T-cell (primary cell): ENCODE results near the gene ITIH1. TPM values are rescaled to one million over a fixed set of nuclear protein-coding genes. Genes with fewer than 3 reads are reported as not detected.

Experiments used
- ATAC-seq, 4 experiments: fragments of 200-7000 bp in 3 of 4; fragments of 150-1000 bp in 1 of 4; cut with Tn5 transposase; replicated peaks in 1 of 4; 1 replicate in 3 of 4; 2 replicates in 1 of 4; pipeline ENCODE4 v1.10.0; 2021; ENCODE audit warnings: moderate library complexity in 3 of 4, mild to moderate bottlenecking in 2 of 4, moderate number of reproducible peaks in 1 of 4
- CTCF ChIA-PET, 2 donors: fragments of 300-600 bp; sonication (Branson Sonifier 250); formaldehyde crosslinking; loops; one replicate each; lab custom pipeline; 2022; ENCODE audit warnings: antibody characterized with exemption in 2 of 2; lab: Charles Lee
- POLR2A ChIA-PET, 2 donors: fragments of 300-600 bp; sonication (Branson Sonifier 250); formaldehyde crosslinking; loops; one replicate each; lab custom pipeline; 2022; ENCODE audit warnings: antibody characterized with exemption in 2 of 2; lab: Charles Lee
- DNase-seq, 35 experiments: peaks; one replicate each; pipeline versions ENCODE4 v3.0.0 to v3.0.0-alpha.2; 2013 to 2023
- H3K27ac ChIP-seq: one replicate; pipeline ENCODE4 v1.5.1; 2013; ENCODE audit warnings: low read length
- H3K27me3 ChIP-seq, 2 experiments: replicated peaks in 1 of 2; 1 replicate in 1 of 2; 2 replicates in 1 of 2; pipeline versions ENCODE4 v1.6.1 to v1.7.0; 2013; ENCODE audit warnings: low read length in 1 of 2, mixed read lengths in 1 of 2; ENCODE audit not compliant: control insufficient read depth in 2 of 2, insufficient read depth in 2 of 2; ENCODE audit errors: extremely low read depth in 1 of 2
- H3K36me3 ChIP-seq, 2 donors: 1 replicate in 1 of 2; 2 replicates in 1 of 2; pipeline versions ENCODE4 v1.6.1 to v1.7.0; 2013; ENCODE audit warnings: low read length in 1 of 2; ENCODE audit not compliant: control insufficient read depth in 2 of 2, insufficient read depth in 1 of 2; ENCODE audit errors: extremely low read depth in 1 of 2
- H3K4me1 ChIP-seq, 2 experiments: 1 replicate in 1 of 2; 2 replicates in 1 of 2; pipeline versions ENCODE4 v1.6.1 to v1.7.0; 2013; ENCODE audit warnings: low read length in 2 of 2, mixed read lengths in 1 of 2; ENCODE audit not compliant: insufficient read depth in 2 of 2, control insufficient read depth in 1 of 2; ENCODE audit errors: extremely low read depth in 1 of 2
- H3K4me3 ChIP-seq, 2 donors: 1 replicate in 1 of 2; 2 replicates in 1 of 2; pipeline versions ENCODE4 v1.5.1 to v1.7.0; 2013; ENCODE audit warnings: mild to moderate bottlenecking in 2 of 2, low read length in 1 of 2, moderate library complexity in 1 of 2; ENCODE audit not compliant: control insufficient read depth in 1 of 2; ENCODE audit errors: extremely low read depth in 1 of 2
- H3K9me3 ChIP-seq: 2 replicates; pipeline ENCODE4 v1.7.0; 2013
- H3K27ac Mint-ChIP-seq, 2 donors: one replicate each; pipeline ENCODE4 v1.8.0; 2020 to 2021; ENCODE audit warnings: mild to moderate bottlenecking in 2 of 2, mixed read lengths in 2 of 2
- H3K27me3 Mint-ChIP-seq, 2 donors: one replicate each; pipeline ENCODE4 v1.8.0; 2021 to 2022; ENCODE audit warnings: mixed read lengths in 2 of 2
- H3K36me3 Mint-ChIP-seq: one replicate; pipeline ENCODE4 v1.8.0; 2021; ENCODE audit warnings: mixed read lengths
- H3K4me1 Mint-ChIP-seq, 3 donors: one replicate each; pipeline ENCODE4 v1.8.0; 2020 to 2022; ENCODE audit warnings: mixed read lengths in 3 of 3, mild to moderate bottlenecking in 1 of 3
- H3K4me3 Mint-ChIP-seq, 3 donors: one replicate each; pipeline ENCODE4 v1.8.0; 2020 to 2022; ENCODE audit warnings: mild to moderate bottlenecking in 3 of 3, mixed read lengths in 3 of 3, moderate library complexity in 3 of 3
- H3K9me3 Mint-ChIP-seq, 3 donors: one replicate each; pipeline ENCODE4 v1.8.0; 2020 to 2022; ENCODE audit warnings: mixed read lengths in 3 of 3
- WGBS: methylation state at CpG from one replicate; pipeline ENCODE4 v1.1.5; 2013; ENCODE audit warnings: missing lambda C conversion rate; ENCODE audit not compliant: insufficient coverage; 5-methylcytosine and 5-hydroxymethylcytosine counted together
- total RNA-seq, 35 experiments: library from RNA in 6 of 35; stranded (reverse) in 6 of 35; fragments of 120-200 nt in 1 of 35; gene quantifications; one replicate each; pipeline versions ENCODE4 v1.2.1 to v1.2.4 and lab custom pipeline; 2013 to 2026

The ITIH1 gene
- total RNA-seq, 5 donors from 2014 or later (not counting 1 experiment from before 2014, with no cell fraction given), result 0.49 to 0.85 TPM; not detected in 3

GRCh38 chr3:52827866-52828376 lies 50.5 kb downstream of the ITIH1 start:
- ChIA-PET CTCF (no interaction called here), POLR2A (no interaction called here)
- 89% methylated on average over 5 of the region's 10 CpGs for WGBS
- DNase-seq, result no peak
- H3K27ac Mint-ChIP-seq, result no peak overlapping the region
- no peak for ATAC-seq
- H3K27me3 Mint-ChIP-seq, result no peaks in the 10 kb centered on the region
- Histone ChIP-seq H3K9me3 (no peaks in the 10 kb centered on the region), H3K27ac (no peak overlapping the region), H3K4me1 (no peaks in the 10 kb centered on the region), H3K27me3 (no peaks in the 10 kb centered on the region), H3K4me3 (no peak overlapping the region), H3K36me3 (peaks cover 0 to 7% of the 10 kb centered on the region in 2 donors)
- no peaks in the 10 kb centered on the region for H3K9me3 Mint-ChIP-seq
- peaks cover 10% of the 10 kb centered on the region for H3K36me3 Mint-ChIP-seq
- no peaks in the 10 kb centered on the region for H3K4me1 Mint-ChIP-seq
- H3K4me3 Mint-ChIP-seq, result no peak overlapping the region

GRCh38 chr3:52829482-52829881 lies 52.1 kb downstream of the ITIH1 start:
- Histone ChIP-seq H3K9me3 (no peaks in the 10 kb centered on the region), H3K36me3 (peaks cover 1 to 4% of the 10 kb centered on the region in 2 donors), H3K27me3 (no peaks in the 10 kb centered on the region), H3K4me1 (no peaks in the 10 kb centered on the region), H3K4me3 (no peak overlapping the region), H3K27ac (no peak overlapping the region)
- H3K4me1 Mint-ChIP-seq, result no peaks in the 10 kb centered on the region
- POLR2A ChIA-PET, result no interaction called here
- peak in 1 of 4 experiments; percentile 19 for ATAC-seq
- CTCF ChIA-PET, result no interaction called here
- no peak overlapping the region for H3K27ac Mint-ChIP-seq
- H3K4me3 Mint-ChIP-seq, result no peak overlapping the region
- no peaks in the 10 kb centered on the region for H3K27me3 Mint-ChIP-seq
- H3K36me3 Mint-ChIP-seq, result peaks cover 8% of the 10 kb centered on the region
- DNase-seq, result no peak
- no CpG with 5 or more reads among the region's 3 CpGs for WGBS
- H3K9me3 Mint-ChIP-seq, result no peaks in the 10 kb centered on the region

GRCh38 chr3:52829906-52830463 lies 52.6 kb downstream of the ITIH1 start:
- H3K4me3 Mint-ChIP-seq, result no peak overlapping the region
- WGBS, result 92% methylated on average over 7 of the region's 10 CpGs
- CTCF ChIA-PET, result no interaction called here

GRCh38 chr3:52830535-52831258 lies 53.3 kb downstream of the ITIH1 start, which contains the start of gene ITIH4:
TSS of gene ITIH4 (minus strand) at chr3:52830672. CDS start at chr3:52830642, 30 bp downstream.
- Mint-ChIP-seq H3K36me3 (peaks cover 8% of the 10 kb centered on the region), H3K4me1 (no peaks in the 10 kb centered on the region), H3K9me3 (no peaks in the 10 kb centered on the region), H3K4me3 (no peak within 1 kb of the TSS), H3K27me3 (no peaks in the 10 kb centered on the region), H3K27ac (peak within 1 kb of the TSS in 1 of 2 donors; percentile 39)
- Histone ChIP-seq H3K27ac (no peak within 1 kb of the TSS), H3K4me1 (no peaks in the 10 kb centered on the region), H3K9me3 (no peaks in the 10 kb centered on the region), H3K4me3 (no peak within 1 kb of the TSS), H3K36me3 (peaks cover 7 to 11% of the 10 kb centered on the region in 2 donors), H3K27me3 (no peaks in the 10 kb centered on the region)
- CTCF ChIA-PET, result no interaction called here
- ATAC-seq (no peak), DNase-seq (no peak)
- 96% methylated on average over 8 of the region's 16 CpGs for WGBS
- POLR2A ChIA-PET, result no interaction called here

More at GRCh38 chr3:52829906-52830463, 52.6 kb downstream of the ITIH1 start:
- no peaks in the 10 kb centered on the region for H3K27me3 Mint-ChIP-seq
- no peak for DNase-seq
- H3K9me3 ChIP-seq, result no peaks in the 10 kb centered on the region
- ATAC-seq, result no peak
- no peaks in the 10 kb centered on the region for H3K9me3 Mint-ChIP-seq
- no peak overlapping the region for H3K4me3 ChIP-seq
- no peak overlapping the region for H3K27ac Mint-ChIP-seq
- no peak overlapping the region for H3K27ac ChIP-seq
- H3K4me1 ChIP-seq, result no peaks in the 10 kb centered on the region
- peaks cover 6 to 9% of the 10 kb centered on the region in 2 donors for H3K36me3 ChIP-seq
- no peaks in the 10 kb centered on the region for H3K4me1 Mint-ChIP-seq
- no peaks in the 10 kb centered on the region for H3K27me3 ChIP-seq
- peaks cover 6% of the 10 kb centered on the region for H3K36me3 Mint-ChIP-seq
- POLR2A ChIA-PET, result no interaction called here

GRCh38 chr3:52831500-52832301 lies 54.3 kb downstream of the ITIH1 start:
- H3K27me3 Mint-ChIP-seq, result no peaks in the 10 kb centered on the region
- H3K4me1 Mint-ChIP-seq, result peaks cover 0 to 4% (median 0%) of the 10 kb centered on the region in 3 donors
- no peak overlapping the region for H3K4me3 Mint-ChIP-seq
- 79% methylated on average over 21 of the region's 21 CpGs for WGBS
- CTCF ChIA-PET, result no interaction called here
- DNase-seq (no peak), ATAC-seq (no peak)
- Histone ChIP-seq H3K4me1 (no peaks in the 10 kb centered on the region), H3K27me3 (no peaks in the 10 kb centered on the region), H3K4me3 (no peak overlapping the region), H3K9me3 (no peaks in the 10 kb centered on the region), H3K27ac (no peak overlapping the region), H3K36me3 (peaks cover 7 to 16% of the 10 kb centered on the region in 2 donors)
- H3K9me3 Mint-ChIP-seq, result no peaks in the 10 kb centered on the region
- POLR2A ChIA-PET, result no interaction called here
- peaks cover 13% of the 10 kb centered on the region for H3K36me3 Mint-ChIP-seq
- H3K27ac Mint-ChIP-seq, result no peak overlapping the region

GRCh38 chr3:52833202-52833601 lies 55.8 kb downstream of the ITIH1 start:
- Histone ChIP-seq H3K9me3 (no peaks in the 10 kb centered on the region), H3K36me3 (peaks cover 7 to 16% of the 10 kb centered on the region in 2 donors), H3K27me3 (no peaks in the 10 kb centered on the region), H3K27ac (no peak overlapping the region), H3K4me3 (no peak overlapping the region), H3K4me1 (peaks cover under 1 to 11% of the 10 kb centered on the region in 2 experiments)
- H3K9me3 Mint-ChIP-seq, result no peaks in the 10 kb centered on the region
- H3K4me3 Mint-ChIP-seq, result no peak overlapping the region
- 100% methylated on average over 6 of the region's 14 CpGs for WGBS
- no peak for DNase-seq
- peaks cover 18% of the 10 kb centered on the region for H3K36me3 Mint-ChIP-seq
- CTCF ChIA-PET, result no interaction called here
- ATAC-seq, result no peak
- H3K4me1 Mint-ChIP-seq, result peaks cover 6 to 18% (median 10%) of the 10 kb centered on the region in 3 donors
- no peaks in the 10 kb centered on the region for H3K27me3 Mint-ChIP-seq
- H3K27ac Mint-ChIP-seq, result no peak overlapping the region
- POLR2A ChIA-PET, result no interaction called here
